Bone marrow (tissue), 2 donors: ENCODE measurements around the gene CCDC50.

Source experiments
- DNase-seq, 2 donors: peaks; one replicate each; lab custom pipeline; 2025; lab: John Stamatoyannopoulos, UW

The CCDC50 gene

GRCh38 chr3:191328962-191329653 is at the start of gene CCDC50:
TSS of gene CCDC50 (plus strand) at chr3:191329394. CDS start at chr3:191329675, 281 bp downstream.
- peak in 1 of 2 donors; percentile 19 for DNase-seq

- no peak for DNase-seq
These were observed 49.1 kb upstream of the CCDC50 start for GRCh38 chr3:191280111-191280510.

- no peak for DNase-seq
These were observed 48.3 kb upstream of the CCDC50 start for GRCh38 chr3:191280882-191281281.

- no peak for DNase-seq
These were observed 46.7 kb upstream of the CCDC50 start for GRCh38 chr3:191282251-191283185.

GRCh38 chr3:191283400-191283799 is 45.8 kb upstream of the CCDC50 start:
- DNase-seq: no peak

GRCh38 chr3:191290311-191291025 is 38.7 kb upstream of the CCDC50 start:
- DNase-seq: no peak

- no peak for DNase-seq
These were observed 36.8 kb upstream of the CCDC50 start for GRCh38 chr3:191292243-191293015.

GRCh38 chr3:191294291-191294690 is 34.9 kb upstream of the CCDC50 start:
- DNase-seq: no peak

- DNase-seq: no peak
These were observed 33.1 kb upstream of the CCDC50 start for GRCh38 chr3:191296041-191296541.

GRCh38 chr3:191298846-191299245 is 30.3 kb upstream of the CCDC50 start:
- DNase-seq: no peak

GRCh38 chr3:191300422-191300821 is 28.8 kb upstream of the CCDC50 start:
- DNase-seq: no peak

- DNase-seq: no peak
These were observed 28.2 kb upstream of the CCDC50 start for GRCh38 chr3:191301017-191301416.

- no peak for DNase-seq
These were observed 27.3 kb upstream of the CCDC50 start for GRCh38 chr3:191301782-191302411.

- DNase-seq: no peak
These were observed 26.7 kb upstream of the CCDC50 start for GRCh38 chr3:191302451-191302850.

- no peak for DNase-seq
These were observed 25.6 kb upstream of the CCDC50 start for GRCh38 chr3:191303596-191303995.

- DNase-seq: no peak
These were observed 22.8 kb upstream of the CCDC50 start for GRCh38 chr3:191306428-191306827.

GRCh38 chr3:191307341-191307740 is 21.9 kb upstream of the CCDC50 start:
- DNase-seq: no peak

GRCh38 chr3:191313296-191313695 is 15.9 kb upstream of the CCDC50 start:
- DNase-seq: no peak

GRCh38 chr3:191314109-191314728 is 15.0 kb upstream of the CCDC50 start:
- no peak for DNase-seq

GRCh38 chr3:191316876-191317603 is 12.2 kb upstream of the CCDC50 start:
- DNase-seq: no peak
